Melanocyte of skin (primary cell): ENCODE measurements around the gene APOBR. TPM values are rescaled to one million over a fixed set of nuclear protein-coding genes. Genes with fewer than 3 reads are reported as not detected.

Experiments used
- total RNA-seq, 2 donors: library from RNA; depleted of rRNA; stranded (reverse); fragments of >200 nt; gene quantifications; 2 replicates each; pipeline ENCODE4 v1.2.3, GENCODE V29; 2012

The APOBR gene
- not detected for total RNA-seq

GRCh38 chr16:28494121-28494851, at the start of gene APOBR:
Gene APOBR, plus strand, starts transcription at chr16:28494643. Its CDS starts 39 bp downstream, at chr16:28494682.

GRCh38 chr16:28491970-28492474, 2.4 kb upstream of the APOBR start, which contains the start of gene CLN3:
Gene CLN3, minus strand, starts transcription at chr16:28492074. Its CDS starts 315 bp downstream, at chr16:28491759.

GRCh38 chr16:28538733-28539596, 44.5 kb downstream of the APOBR start, which contains the start of gene NUPR1:
Gene NUPR1, minus strand, starts transcription at chr16:28538974. Its CDS starts 67 bp downstream, at chr16:28538907.

Other genes starting within 250 kb of the APOBR start
- under 1 TPM in 1 of 2 donors, not detected in 1; under 0.01 TPM for gene SBK1, start 202.1 kb upstream of the APOBR start, total RNA-seq
- not detected for gene NPIPB6, start 131.1 kb upstream of the APOBR start, total RNA-seq
- 10 to 100 TPM; 67.6 to 69.5 TPM for gene EIF3CL, start 90.8 kb upstream of the APOBR start, total RNA-seq
- gene NPIPB7, start 22.3 kb upstream of the APOBR start, total RNA-seq: not detected
- 10 to 100 TPM; 24.3 to 28.6 TPM for gene CLN3, start 2.6 kb upstream of the APOBR start, total RNA-seq
- gene IL27, start 12.2 kb downstream of the APOBR start, total RNA-seq: not detected
- 1 to 10 TPM in 1 of 2 donors, under 1 TPM in 1; 1.00 to 2.8 TPM for gene NUPR1, start 44.3 kb downstream of the APOBR start, total RNA-seq
- 1 to 10 TPM; 8.3 to 9.6 TPM for gene SGF29, start 59.3 kb downstream of the APOBR start, total RNA-seq
- not detected for gene SULT1A2, start 102.4 kb downstream of the APOBR start, total RNA-seq
- gene SULT1A1, start 115.4 kb downstream of the APOBR start, total RNA-seq: under 1 TPM in 1 of 2 donors, not detected in 1; under 0.01 TPM
- under 1 TPM in 1 of 2 donors, not detected in 1; under 0.01 TPM for gene NPIPB8, start 143.4 kb downstream of the APOBR start, total RNA-seq
- 10 to 100 TPM; 31.7 to 61.6 TPM for gene EIF3C, start 216.8 kb downstream of the APOBR start, total RNA-seq